K562 (cell line): ENCODE results near the gene ANK3. TPM values are rescaled to one million over a fixed set of nuclear protein-coding genes. Genes with fewer than 3 reads are reported as not detected.

Source experiments
- EHMT2 ChIP-seq: fragments of 450-650 bp; IDR thresholded peaks from 2 replicates; pipeline ENCODE4 v1.6.1; 2018; ENCODE audit warnings: antibody characterized with exemption
- GABPB1 ChIP-seq: sonication (generic); formaldehyde crosslinking; IDR thresholded peaks from 2 replicates; pipeline ENCODE4 v1.8.0; 2022; ENCODE audit warnings: mild to moderate bottlenecking, missing genetic modification reagents
- NR2C2 ChIP-seq, 2 experiments: fragments of 200-800 bp in 1 of 2; sonication (Bioruptor generic) in 1 of 2; sonication (generic) in 1 of 2; formaldehyde crosslinking in 1 of 2; IDR thresholded peaks; 2 replicates each; pipeline versions ENCODE4 v1.6.1 to v1.8.0; 2016 to 2022; ENCODE audit warnings: mild to moderate bottlenecking in 1 of 2, missing compliant biosample characterization in 1 of 2, missing genetic modification characterization in 1 of 2, missing genetic modification reagents in 1 of 2
- SMARCA4 ChIP-seq: fragments of 450-650 bp; IDR thresholded peaks from 2 replicates; pipeline ENCODE4 v1.6.1; 2016
- SMARCB1 ChIP-seq: IDR thresholded peaks from 2 replicates; pipeline ENCODE4 v1.6.1; 2011; ENCODE audit warnings: improper control_type of control experiment, low read depth; ENCODE audit not compliant: insufficient read length
- TAF9B ChIP-seq: fragments of 450-650 bp; IDR thresholded peaks from 2 replicates; pipeline ENCODE4 v1.6.1; 2018; ENCODE audit warnings: mild to moderate bottlenecking; ENCODE audit not compliant: partially characterized antibody
- THRAP3 ChIP-seq: fragments of 450-650 bp; IDR thresholded peaks from 2 replicates; pipeline ENCODE4 v1.6.1; 2016; ENCODE audit warnings: mild to moderate bottlenecking, inconsistent platforms, borderline replicate concordance
- ZBED1 ChIP-seq: IDR thresholded peaks from 2 replicates; pipeline ENCODE4 v1.6.1; 2014
- polyA plus RNA-seq, 8 experiments: library from polyadenylated mRNA; depleted of rRNA in 4 of 8; stranded (reverse) in 5 of 8; unstranded in 3 of 8; fragments of >200 nt; fragmentation: Nextera tagmentation in 2 of 8; fragmentation: Illumina TruSeq in 1 of 8; extraction: Ambion mirVana in 2 of 8; extraction: Trizol in 1 of 8; gene quantifications; 2 replicates each; pipeline versions ENCODE4 v1.2.1 to v1.2.3, GENCODE V29; 2011 to 2014; ENCODE audit warnings: inconsistent platforms in 1 of 8, missing spikeins in 1 of 8
- total RNA-seq, 7 experiments: library from RNA; depleted of rRNA in 6 of 7; stranded (reverse); fragments of >200 nt in 6 of 7; fragmentation: Illumina TruSeq in 2 of 7; extraction: Trizol in 2 of 7; gene quantifications; 2 replicates each; pipeline versions ENCODE4 v1.2.1 to v1.2.3, GENCODE V29; 2011 to 2021; ENCODE audit warnings: low replicate concordance in 1 of 7
- TF ChIP-seq, protein P1 (sequence below), 2 experiments: fragments of 450-650 bp in 1 of 2; sonication (generic) in 1 of 2; formaldehyde crosslinking in 1 of 2; IDR thresholded peaks; 2 replicates each; pipeline versions ENCODE4 v1.7.1 to v1.9.0; 2016 to 2022; ENCODE audit warnings: inconsistent platforms in 1 of 2, mild to moderate bottlenecking in 1 of 2, missing genetic modification reagents in 1 of 2
- TF ChIP-seq, protein P2 (sequence below): fragments of 450-650 bp; IDR thresholded peaks from 2 replicates; pipeline ENCODE4 v1.6.1; 2017; ENCODE audit warnings: mild to moderate bottlenecking, moderate library complexity
- TF ChIP-seq, protein P3 (sequence below), 3 experiments: fragments of 200-800 bp in 1 of 3; fragments of 250-450 bp in 1 of 3; fragments of 450-650 bp in 1 of 3; sonication (Bioruptor Pico) in 1 of 3; sonication (Bioruptor generic) in 1 of 3; formaldehyde crosslinking in 1 of 3; IDR thresholded peaks; 2 replicates each; pipeline versions ENCODE4 v1.6.1 to v1.8.0; 2016 to 2022; ENCODE audit warnings: mild to moderate bottlenecking in 2 of 3, missing genetic modification characterization in 2 of 3, missing compliant biosample characterization in 1 of 3, moderate library complexity in 1 of 3

Gene ANK3
- total and polyA plus RNA-seq, 9 of the 15 experiments (the other 6 are each of a cell fraction or from before 2014, with no cell fraction given), result 10.0 to 32.3 (median 17.9) TPM

DNA sequence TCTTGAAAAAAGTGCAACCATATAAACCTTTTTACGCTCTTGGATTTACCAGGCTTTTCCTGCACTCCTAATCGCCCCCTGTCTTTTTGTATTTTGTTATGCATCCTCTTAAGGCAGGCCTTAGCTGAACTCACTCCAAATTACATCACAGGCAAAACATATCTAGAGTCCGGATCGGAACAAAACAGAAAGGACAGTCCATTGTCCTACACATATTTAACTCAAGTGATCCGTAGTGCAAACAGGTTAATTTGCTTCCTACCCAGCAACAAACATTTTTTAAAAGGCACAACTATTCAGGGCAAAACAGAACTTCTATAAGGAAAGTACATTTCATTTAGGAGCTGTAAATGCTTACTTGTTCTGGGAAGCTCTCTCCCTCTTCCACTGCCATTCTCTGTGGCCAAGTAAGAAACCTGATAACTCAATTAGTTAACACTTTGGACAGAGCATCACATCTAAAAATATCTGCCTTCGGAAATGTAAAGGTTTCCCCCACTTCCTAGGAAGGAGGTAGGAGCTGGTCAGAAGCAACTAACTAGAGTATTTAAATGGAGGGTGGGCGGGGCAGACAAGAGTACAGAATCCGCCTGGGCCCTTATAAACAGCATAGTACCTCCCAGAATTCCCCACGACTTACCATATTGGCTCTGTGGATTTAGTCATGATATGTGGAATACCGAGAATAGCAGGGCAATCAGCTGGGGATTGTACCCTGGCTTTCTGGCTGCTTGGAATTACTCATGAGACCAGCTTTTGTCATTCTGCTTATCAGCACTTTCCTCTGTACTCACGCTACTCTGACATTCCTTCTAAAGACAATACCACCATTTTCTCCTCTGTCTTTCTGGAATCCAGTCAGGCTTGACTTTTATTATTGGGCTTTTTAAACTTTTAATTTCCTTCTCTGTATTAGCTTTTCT is 89.5 kb downstream of the ANK3 start (continued):
- TF ChIP-seq, protein P1, sequence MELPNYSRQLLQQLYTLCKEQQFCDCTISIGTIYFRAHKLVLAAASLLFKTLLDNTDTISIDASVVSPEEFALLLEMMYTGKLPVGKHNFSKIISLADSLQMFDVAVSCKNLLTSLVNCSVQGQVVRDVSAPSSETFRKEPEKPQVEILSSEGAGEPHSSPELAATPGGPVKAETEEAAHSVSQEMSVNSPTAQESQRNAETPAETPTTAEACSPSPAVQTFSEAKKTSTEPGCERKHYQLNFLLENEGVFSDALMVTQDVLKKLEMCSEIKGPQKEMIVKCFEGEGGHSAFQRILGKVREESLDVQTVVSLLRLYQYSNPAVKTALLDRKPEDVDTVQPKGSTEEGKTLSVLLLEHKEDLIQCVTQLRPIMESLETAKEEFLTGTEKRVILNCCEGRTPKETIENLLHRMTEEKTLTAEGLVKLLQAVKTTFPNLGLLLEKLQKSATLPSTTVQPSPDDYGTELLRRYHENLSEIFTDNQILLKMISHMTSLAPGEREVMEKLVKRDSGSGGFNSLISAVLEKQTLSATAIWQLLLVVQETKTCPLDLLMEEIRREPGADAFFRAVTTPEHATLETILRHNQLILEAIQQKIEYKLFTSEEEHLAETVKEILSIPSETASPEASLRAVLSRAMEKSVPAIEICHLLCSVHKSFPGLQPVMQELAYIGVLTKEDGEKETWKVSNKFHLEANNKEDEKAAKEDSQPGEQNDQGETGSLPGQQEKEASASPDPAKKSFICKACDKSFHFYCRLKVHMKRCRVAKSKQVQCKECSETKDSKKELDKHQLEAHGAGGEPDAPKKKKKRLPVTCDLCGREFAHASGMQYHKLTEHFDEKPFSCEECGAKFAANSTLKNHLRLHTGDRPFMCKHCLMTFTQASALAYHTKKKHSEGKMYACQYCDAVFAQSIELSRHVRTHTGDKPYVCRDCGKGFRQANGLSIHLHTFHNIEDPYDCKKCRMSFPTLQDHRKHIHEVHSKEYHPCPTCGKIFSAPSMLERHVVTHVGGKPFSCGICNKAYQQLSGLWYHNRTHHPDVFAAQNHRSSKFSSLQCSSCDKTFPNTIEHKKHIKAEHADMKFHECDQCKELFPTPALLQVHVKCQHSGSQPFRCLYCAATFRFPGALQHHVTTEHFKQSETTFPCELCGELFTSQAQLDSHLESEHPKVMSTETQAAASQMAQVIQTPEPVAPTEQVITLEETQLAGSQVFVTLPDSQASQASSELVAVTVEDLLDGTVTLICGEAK (IDR thresholded peaks at IDR 0.05), result peak; percentile 40; the same call in 1 of the 2 replicates
- TF ChIP-seq, protein P1 (CRISPR knock-in tag; IDR thresholded peaks at IDR 0.05), result no peak
- TF ChIP-seq, protein P2, sequence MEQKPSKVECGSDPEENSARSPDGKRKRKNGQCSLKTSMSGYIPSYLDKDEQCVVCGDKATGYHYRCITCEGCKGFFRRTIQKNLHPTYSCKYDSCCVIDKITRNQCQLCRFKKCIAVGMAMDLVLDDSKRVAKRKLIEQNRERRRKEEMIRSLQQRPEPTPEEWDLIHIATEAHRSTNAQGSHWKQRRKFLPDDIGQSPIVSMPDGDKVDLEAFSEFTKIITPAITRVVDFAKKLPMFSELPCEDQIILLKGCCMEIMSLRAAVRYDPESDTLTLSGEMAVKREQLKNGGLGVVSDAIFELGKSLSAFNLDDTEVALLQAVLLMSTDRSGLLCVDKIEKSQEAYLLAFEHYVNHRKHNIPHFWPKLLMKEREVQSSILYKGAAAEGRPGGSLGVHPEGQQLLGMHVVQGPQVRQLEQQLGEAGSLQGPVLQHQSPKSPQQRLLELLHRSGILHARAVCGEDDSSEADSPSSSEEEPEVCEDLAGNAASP, result peak; percentile 83
- TF ChIP-seq TAF9B (peak; percentile 73), EHMT2 (peak; percentile 80), GABPB1 (CRISPR knock-in tag) (peak; percentile 40; the same call in 1 of the 2 replicates), NR2C2 (CRISPR knock-in tag; IDR thresholded peaks at IDR 0.05) (no peak), NR2C2 (tag; IDR thresholded peaks at IDR 0.05) (peak; percentile 63), ZBED1 (no peak), SMARCB1 (no peak), SMARCA4 (peak; percentile 56), THRAP3 (0 out of 2 replicates have a peak, but pooled peaks have one; percentile 2)
- TF ChIP-seq, protein P3, sequence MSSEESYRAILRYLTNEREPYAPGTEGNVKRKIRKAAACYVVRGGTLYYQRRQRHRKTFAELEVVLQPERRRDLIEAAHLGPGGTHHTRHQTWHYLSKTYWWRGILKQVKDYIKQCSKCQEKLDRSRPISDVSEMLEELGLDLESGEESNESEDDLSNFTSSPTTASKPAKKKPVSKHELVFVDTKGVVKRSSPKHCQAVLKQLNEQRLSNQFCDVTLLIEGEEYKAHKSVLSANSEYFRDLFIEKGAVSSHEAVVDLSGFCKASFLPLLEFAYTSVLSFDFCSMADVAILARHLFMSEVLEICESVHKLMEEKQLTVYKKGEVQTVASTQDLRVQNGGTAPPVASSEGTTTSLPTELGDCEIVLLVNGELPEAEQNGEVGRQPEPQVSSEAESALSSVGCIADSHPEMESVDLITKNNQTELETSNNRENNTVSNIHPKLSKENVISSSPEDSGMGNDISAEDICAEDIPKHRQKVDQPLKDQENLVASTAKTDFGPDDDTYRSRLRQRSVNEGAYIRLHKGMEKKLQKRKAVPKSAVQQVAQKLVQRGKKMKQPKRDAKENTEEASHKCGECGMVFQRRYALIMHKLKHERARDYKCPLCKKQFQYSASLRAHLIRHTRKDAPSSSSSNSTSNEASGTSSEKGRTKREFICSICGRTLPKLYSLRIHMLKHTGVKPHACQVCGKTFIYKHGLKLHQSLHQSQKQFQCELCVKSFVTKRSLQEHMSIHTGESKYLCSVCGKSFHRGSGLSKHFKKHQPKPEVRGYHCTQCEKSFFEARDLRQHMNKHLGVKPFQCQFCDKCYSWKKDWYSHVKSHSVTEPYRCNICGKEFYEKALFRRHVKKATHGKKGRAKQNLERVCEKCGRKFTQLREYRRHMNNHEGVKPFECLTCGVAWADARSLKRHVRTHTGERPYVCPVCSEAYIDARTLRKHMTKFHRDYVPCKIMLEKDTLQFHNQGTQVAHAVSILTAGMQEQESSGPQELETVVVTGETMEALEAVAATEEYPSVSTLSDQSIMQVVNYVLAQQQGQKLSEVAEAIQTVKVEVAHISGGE (CRISPR knock-in tag; IDR thresholded peaks at IDR 0.05), result peak in 1 of 3 experiments; percentile 69; a peak in 2 of 6 replicates
